Ishikawa (cell line): ENCODE data around the gene ICE1.

Experiments
- CEBPB ChIP-seq: IDR thresholded peaks from 2 replicates; pipeline ENCODE4 v1.6.1; 2012
- CREB1 ChIP-seq: IDR thresholded peaks from 2 replicates; pipeline ENCODE4 v1.6.1; 2012; ENCODE audit warnings: low read depth
- EGR1 ChIP-seq: IDR thresholded peaks from 2 replicates; pipeline ENCODE4 v1.6.1; 2012
- EP300 ChIP-seq: IDR thresholded peaks from 2 replicates; pipeline ENCODE4 v1.6.1; 2012; ENCODE audit warnings: borderline replicate concordance
- FOXM1 ChIP-seq: IDR thresholded peaks from 2 replicates; pipeline ENCODE4 v1.6.1; 2012; ENCODE audit warnings: low read depth, borderline replicate concordance
- MAX ChIP-seq: IDR thresholded peaks from 2 replicates; pipeline ENCODE4 v1.6.1; 2012
- NFIC ChIP-seq: IDR thresholded peaks from 2 replicates; pipeline ENCODE4 v1.6.1; 2012
- RAD21 ChIP-seq: IDR thresholded peaks from 2 replicates; pipeline ENCODE4 v1.6.1; 2012; ENCODE audit warnings: low read depth
- TAF1 ChIP-seq: IDR thresholded peaks from 2 replicates; pipeline ENCODE4 v1.6.1; 2012; ENCODE audit warnings: low read depth, mild to moderate bottlenecking
- TCF12 ChIP-seq: IDR thresholded peaks from 2 replicates; pipeline ENCODE4 v1.6.1; 2012; ENCODE audit warnings: low read depth
- TEAD4 ChIP-seq: IDR thresholded peaks from 2 replicates; pipeline ENCODE4 v1.6.1; 2012
- USF1 ChIP-seq: IDR thresholded peaks from 2 replicates; pipeline ENCODE4 v1.6.1; 2012
- YY1 ChIP-seq: IDR thresholded peaks from 2 replicates; pipeline ENCODE4 v1.6.1; 2012; ENCODE audit warnings: low read depth
- ZBTB7A ChIP-seq: IDR thresholded peaks from 2 replicates; pipeline ENCODE4 v1.6.1; 2012; ENCODE audit warnings: low read depth
- TF ChIP-seq, protein P1 (sequence below): IDR thresholded peaks from 2 replicates; pipeline ENCODE4 v1.6.1; 2012; ENCODE audit warnings: low read depth, mild to moderate bottlenecking

ICE1 gene

DNA sequence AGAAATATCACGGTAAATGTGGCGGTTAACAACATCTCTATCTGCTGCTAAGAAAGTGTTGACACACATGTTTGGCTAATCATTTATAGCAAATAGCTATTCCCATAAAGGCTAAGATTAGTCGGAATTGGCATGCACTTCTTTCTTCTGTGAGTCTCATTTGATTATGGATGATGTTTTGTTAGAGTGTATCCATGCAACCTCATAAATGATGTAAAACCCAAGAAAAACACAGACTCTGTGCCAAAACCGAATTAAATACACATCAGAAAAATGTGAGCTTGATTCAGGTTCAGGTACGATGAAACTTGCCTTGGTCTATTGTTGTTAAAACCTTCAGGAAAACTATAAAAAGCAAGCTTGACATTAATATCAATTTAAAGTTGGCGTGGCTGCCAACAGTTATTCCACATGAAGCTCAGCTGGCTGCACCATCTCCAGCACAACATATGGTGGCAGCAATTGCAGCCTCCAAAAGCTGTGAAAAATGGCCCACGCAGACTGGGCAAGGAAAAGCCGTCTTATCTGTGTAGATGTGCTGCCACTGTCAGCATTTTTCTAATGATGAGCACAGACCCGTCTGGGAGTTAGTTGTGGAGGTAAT lies 41.1 kb upstream of the ICE1 start:
- TF ChIP-seq EP300 (no peak), TCF12 (no peak), TEAD4 (no peak), CEBPB (no peak), RAD21 (no peak), ZBTB7A (no peak), NFIC (no peak), CREB1 (no peak), EGR1 (no peak), TAF1 (no peak), YY1 (no peak), FOXM1 (no peak), USF1 (no peak), MAX (no peak)
- TF ChIP-seq, protein P1, sequence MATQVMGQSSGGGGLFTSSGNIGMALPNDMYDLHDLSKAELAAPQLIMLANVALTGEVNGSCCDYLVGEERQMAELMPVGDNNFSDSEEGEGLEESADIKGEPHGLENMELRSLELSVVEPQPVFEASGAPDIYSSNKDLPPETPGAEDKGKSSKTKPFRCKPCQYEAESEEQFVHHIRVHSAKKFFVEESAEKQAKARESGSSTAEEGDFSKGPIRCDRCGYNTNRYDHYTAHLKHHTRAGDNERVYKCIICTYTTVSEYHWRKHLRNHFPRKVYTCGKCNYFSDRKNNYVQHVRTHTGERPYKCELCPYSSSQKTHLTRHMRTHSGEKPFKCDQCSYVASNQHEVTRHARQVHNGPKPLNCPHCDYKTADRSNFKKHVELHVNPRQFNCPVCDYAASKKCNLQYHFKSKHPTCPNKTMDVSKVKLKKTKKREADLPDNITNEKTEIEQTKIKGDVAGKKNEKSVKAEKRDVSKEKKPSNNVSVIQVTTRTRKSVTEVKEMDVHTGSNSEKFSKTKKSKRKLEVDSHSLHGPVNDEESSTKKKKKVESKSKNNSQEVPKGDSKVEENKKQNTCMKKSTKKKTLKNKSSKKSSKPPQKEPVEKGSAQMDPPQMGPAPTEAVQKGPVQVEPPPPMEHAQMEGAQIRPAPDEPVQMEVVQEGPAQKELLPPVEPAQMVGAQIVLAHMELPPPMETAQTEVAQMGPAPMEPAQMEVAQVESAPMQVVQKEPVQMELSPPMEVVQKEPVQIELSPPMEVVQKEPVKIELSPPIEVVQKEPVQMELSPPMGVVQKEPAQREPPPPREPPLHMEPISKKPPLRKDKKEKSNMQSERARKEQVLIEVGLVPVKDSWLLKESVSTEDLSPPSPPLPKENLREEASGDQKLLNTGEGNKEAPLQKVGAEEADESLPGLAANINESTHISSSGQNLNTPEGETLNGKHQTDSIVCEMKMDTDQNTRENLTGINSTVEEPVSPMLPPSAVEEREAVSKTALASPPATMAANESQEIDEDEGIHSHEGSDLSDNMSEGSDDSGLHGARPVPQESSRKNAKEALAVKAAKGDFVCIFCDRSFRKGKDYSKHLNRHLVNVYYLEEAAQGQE, result no peak

DNA sequence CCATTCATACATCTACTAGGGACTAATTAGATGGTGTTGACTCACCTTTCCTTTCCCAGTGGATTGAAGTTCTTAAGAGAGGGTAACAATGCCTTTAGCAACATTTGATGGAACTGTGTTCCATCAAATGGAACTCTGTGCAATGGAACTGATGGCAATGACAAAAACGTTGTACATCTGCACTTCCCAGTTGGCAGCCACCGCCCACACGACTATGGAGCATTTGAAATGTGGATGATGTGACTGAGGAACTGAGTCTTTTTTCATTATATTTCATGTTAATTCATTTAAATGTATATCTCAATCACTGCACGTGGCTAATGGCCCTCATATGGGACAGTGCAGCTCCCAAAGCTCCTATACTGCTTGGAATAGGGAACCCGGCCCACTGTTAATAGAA lies 39.0 kb upstream of the ICE1 start:
- no peak for TF ChIP-seq YY1
- no peak for TF ChIP-seq TEAD4
- no peak for TF ChIP-seq TAF1
- no peak for TF ChIP-seq CREB1
- TF ChIP-seq USF1, result no peak
- no peak for TF ChIP-seq ZBTB7A
- no peak for TF ChIP-seq EGR1
- TF ChIP-seq TCF12, result no peak
- no peak for TF ChIP-seq EP300
- TF ChIP-seq CEBPB, result no peak
- no peak for TF ChIP-seq MAX
- TF ChIP-seq, protein P1, result no peak
- TF ChIP-seq RAD21, result no peak

DNA sequence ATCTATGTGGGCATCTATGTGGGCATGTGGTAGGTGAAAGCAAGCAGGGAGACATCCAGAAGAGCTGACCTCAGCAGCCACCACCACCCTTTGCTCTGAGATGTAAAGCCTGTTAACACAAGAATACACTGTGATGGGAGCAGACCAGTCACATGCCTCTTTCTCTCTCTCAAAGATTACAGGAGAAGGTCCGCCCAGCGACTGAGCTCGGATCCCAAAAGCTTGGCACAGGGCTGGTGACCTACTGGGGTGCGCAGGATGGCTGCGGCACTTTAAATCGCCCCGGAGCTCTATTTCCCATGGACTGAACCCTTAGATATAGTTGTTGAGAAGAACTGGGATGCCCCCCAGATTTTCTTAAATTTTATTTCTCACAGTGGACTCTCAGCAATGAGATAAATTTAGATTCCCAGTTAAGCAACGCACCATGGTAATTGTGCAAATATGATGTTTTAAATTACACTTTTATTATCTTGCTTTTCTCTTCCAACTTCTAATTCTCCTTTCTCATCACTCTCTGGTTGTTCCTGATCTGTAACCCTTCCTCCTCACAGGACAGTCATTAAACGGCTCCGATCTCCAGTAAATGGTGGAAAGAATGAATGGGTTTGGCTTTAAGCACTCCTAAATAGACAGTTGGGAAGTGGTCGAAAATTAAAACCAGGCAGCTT lies 37.7 kb upstream of the ICE1 start:
- TF ChIP-seq TAF1, result no peak
- no peak for TF ChIP-seq FOXM1
- TF ChIP-seq CEBPB, result no peak
- no peak for TF ChIP-seq YY1
- no peak for TF ChIP-seq CREB1

DNA sequence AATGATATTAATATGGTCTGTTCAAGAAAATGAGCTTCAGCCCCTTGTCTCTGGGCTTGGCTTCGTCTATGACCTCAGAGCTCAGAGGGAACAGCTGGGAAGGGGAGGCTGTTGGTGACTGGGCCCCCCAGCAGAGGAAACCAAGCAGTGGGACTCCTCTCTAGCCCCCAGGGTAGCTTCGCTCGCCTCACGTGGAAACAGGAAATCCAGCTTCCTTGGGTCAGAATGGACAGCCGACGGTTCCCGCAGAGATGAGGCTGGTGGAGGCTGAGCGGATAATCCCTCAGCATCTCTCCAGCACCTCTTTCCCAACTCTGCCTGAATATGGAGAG lies 37.2 kb upstream of the ICE1 start:
- TF ChIP-seq RAD21, result no peak
- no peak for TF ChIP-seq MAX
- TF ChIP-seq TAF1, result no peak
- no peak for TF ChIP-seq TEAD4
- TF ChIP-seq CEBPB, result no peak
- TF ChIP-seq FOXM1, result no peak
- no peak for TF ChIP-seq CREB1
- no peak for TF ChIP-seq USF1
- no peak for TF ChIP-seq ZBTB7A
- no peak for TF ChIP-seq EP300
- no peak for TF ChIP-seq TCF12
- no peak for TF ChIP-seq YY1
- TF ChIP-seq EGR1, result no peak
- TF ChIP-seq NFIC, result no peak

- TF ChIP-seq USF1 (no peak), TEAD4 (no peak), YY1 (no peak), TAF1 (no peak), CEBPB (no peak), EP300 (no peak), ZBTB7A (no peak), NFIC (no peak), EGR1 (no peak), MAX (no peak), CREB1 (no peak), FOXM1 (no peak), RAD21 (no peak), TCF12 (no peak)
- TF ChIP-seq, protein P1, result no peak
Observed at GRCh38 chr5:5386329-5386728, 36.1 kb upstream of the ICE1 start.
